SK-N-SH treated with all-trans-retinoic acid at 6 μM for 48 hours (cell line): ENCODE measurements around the gene PXT1.

ENCODE experiments used
- ARNTL ChIP-seq: fragments of 450-650 bp; formaldehyde crosslinking; IDR thresholded peaks from 2 replicates; pipeline ENCODE4 v1.5.0; 2020; ENCODE audit warnings: low read depth, mild to moderate bottlenecking, moderate library complexity, borderline replicate concordance
- CREB5 ChIP-seq: fragments of 250-450 bp; sonication (Bioruptor Pico); IDR thresholded peaks from 2 replicates; pipeline ENCODE4 v1.5.1; 2020; ENCODE audit warnings: low read depth, mild to moderate bottlenecking, moderate library complexity
- CSRNP3 ChIP-seq: fragments of 250-450 bp; sonication (Bioruptor Pico); IDR thresholded peaks from 2 replicates; pipeline ENCODE4 v1.5.1; 2021; ENCODE audit warnings: mild to moderate bottlenecking, moderate library complexity
- ESRRG ChIP-seq: fragments of 250-450 bp; sonication (Bioruptor Pico); IDR thresholded peaks from 2 replicates; pipeline ENCODE4 v1.6.1; 2021; ENCODE audit warnings: mild to moderate bottlenecking
- ISL1 ChIP-seq: fragments of 250-450 bp; sonication (Bioruptor Pico); IDR thresholded peaks from 2 replicates; pipeline ENCODE4 v2.1.2; 2022; ENCODE audit warnings: mild to moderate bottlenecking, moderate library complexity
- PPARA ChIP-seq: fragments of 250-450 bp; sonication (Bioruptor Pico); IDR thresholded peaks from 2 replicates; pipeline ENCODE4 v1.5.0; 2020; ENCODE audit warnings: mild to moderate bottlenecking, borderline replicate concordance
- TCF4 ChIP-seq: fragments of 250-450 bp; sonication (Bioruptor Pico); IDR thresholded peaks from 2 replicates; pipeline ENCODE4 v1.8.0; 2021; ENCODE audit warnings: mild to moderate bottlenecking, moderate library complexity, borderline replicate concordance
- ZC3H10 ChIP-seq: fragments of 250-450 bp; sonication (Bioruptor Pico); IDR thresholded peaks from 2 replicates; pipeline ENCODE4 v1.5.1; 2021; ENCODE audit warnings: mild to moderate bottlenecking, moderate library complexity
- ZFP3 ChIP-seq: fragments of 250-450 bp; sonication (Bioruptor Pico); IDR thresholded peaks from 2 replicates; pipeline ENCODE4 v1.5.0; 2020; ENCODE audit warnings: mild to moderate bottlenecking, moderate library complexity
- ZFP30 ChIP-seq: fragments of 450-650 bp; formaldehyde crosslinking; IDR thresholded peaks from 2 replicates; pipeline ENCODE4 v1.5.0; 2022; ENCODE audit warnings: mild to moderate bottlenecking, moderate library complexity
- TF ChIP-seq, protein P1 (sequence below): fragments of 250-450 bp; sonication (Bioruptor Pico); IDR thresholded peaks from 2 replicates; pipeline ENCODE4 v1.8.0; 2020; ENCODE audit warnings: mild to moderate bottlenecking, moderate library complexity, borderline replicate concordance
- TF ChIP-seq, protein P2 (sequence below): fragments of 250-450 bp; sonication (Bioruptor Pico); IDR thresholded peaks from 2 replicates; pipeline ENCODE4 v1.8.0; 2021; ENCODE audit warnings: low read depth, mild to moderate bottlenecking, moderate library complexity, borderline replicate concordance

DNA sequence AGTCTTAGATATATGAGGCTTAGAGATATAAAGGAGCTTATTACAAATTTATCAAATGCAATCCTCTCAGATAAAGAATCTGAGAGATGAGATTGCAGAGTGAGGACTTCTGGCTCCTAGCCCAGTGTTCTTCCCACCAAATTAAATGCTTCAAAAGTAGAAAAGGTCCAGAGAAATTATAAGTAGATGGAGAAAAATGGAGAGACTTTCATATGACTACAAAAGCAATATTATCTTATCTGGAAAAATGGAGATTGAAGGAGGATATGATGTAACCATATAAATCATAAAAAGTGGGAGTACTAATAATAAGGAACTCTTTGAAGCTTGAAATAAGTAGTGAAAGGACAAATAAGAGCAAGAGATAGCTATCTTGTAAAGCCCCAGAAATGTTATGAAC, 3.0 kb upstream of the PXT1 start:
- no peak for TF ChIP-seq PPARA
- no peak for TF ChIP-seq TCF4 (CRISPR knock-in tag)
- TF ChIP-seq ZFP30 (CRISPR knock-in tag): no peak
- TF ChIP-seq ZFP3 (CRISPR knock-in tag): no peak
- TF ChIP-seq, protein P1, sequence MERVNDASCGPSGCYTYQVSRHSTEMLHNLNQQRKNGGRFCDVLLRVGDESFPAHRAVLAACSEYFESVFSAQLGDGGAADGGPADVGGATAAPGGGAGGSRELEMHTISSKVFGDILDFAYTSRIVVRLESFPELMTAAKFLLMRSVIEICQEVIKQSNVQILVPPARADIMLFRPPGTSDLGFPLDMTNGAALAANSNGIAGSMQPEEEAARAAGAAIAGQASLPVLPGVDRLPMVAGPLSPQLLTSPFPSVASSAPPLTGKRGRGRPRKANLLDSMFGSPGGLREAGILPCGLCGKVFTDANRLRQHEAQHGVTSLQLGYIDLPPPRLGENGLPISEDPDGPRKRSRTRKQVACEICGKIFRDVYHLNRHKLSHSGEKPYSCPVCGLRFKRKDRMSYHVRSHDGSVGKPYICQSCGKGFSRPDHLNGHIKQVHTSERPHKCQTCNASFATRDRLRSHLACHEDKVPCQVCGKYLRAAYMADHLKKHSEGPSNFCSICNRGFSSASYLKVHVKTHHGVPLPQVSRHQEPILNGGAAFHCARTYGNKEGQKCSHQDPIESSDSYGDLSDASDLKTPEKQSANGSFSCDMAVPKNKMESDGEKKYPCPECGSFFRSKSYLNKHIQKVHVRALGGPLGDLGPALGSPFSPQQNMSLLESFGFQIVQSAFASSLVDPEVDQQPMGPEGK: no peak
- TF ChIP-seq ARNTL (CRISPR knock-in tag): no peak
- no peak for TF ChIP-seq CREB5
- TF ChIP-seq ZC3H10: no peak
- TF ChIP-seq ISL1: peak; percentile 81
- TF ChIP-seq, protein P2, sequence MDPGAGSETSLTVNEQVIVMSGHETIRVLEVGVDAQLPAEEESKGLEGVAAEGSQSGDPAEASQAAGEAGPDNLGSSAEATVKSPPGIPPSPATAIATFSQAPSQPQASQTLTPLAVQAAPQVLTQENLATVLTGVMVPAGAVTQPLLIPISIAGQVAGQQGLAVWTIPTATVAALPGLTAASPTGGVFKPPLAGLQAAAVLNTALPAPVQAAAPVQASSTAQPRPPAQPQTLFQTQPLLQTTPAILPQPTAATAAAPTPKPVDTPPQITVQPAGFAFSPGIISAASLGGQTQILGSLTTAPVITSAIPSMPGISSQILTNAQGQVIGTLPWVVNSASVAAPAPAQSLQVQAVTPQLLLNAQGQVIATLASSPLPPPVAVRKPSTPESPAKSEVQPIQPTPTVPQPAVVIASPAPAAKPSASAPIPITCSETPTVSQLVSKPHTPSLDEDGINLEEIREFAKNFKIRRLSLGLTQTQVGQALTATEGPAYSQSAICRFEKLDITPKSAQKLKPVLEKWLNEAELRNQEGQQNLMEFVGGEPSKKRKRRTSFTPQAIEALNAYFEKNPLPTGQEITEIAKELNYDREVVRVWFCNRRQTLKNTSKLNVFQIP (CRISPR knock-in tag): no peak
- TF ChIP-seq CSRNP3: no peak
- TF ChIP-seq ESRRG (CRISPR knock-in tag): no peak
